Keratinocyte (primary cell): ENCODE results near the gene JAZF1. TPM values are rescaled to one million over a fixed set of nuclear protein-coding genes. Genes with fewer than 3 reads are reported as not detected.

ENCODE experiments used
- DNase-seq: peaks from one replicate; pipeline ENCODE4 v3.0.0-alpha.2; 2011; ENCODE audit warnings: low read depth, missing footprints, low spot score
- FAIRE-seq: peaks from 2 replicates; lab custom pipeline; 2011; peaks lifted over from hg19 to GRCh38; lab: Jason Lieb, UNC
- H2AFZ ChIP-seq: 2 replicates; pipeline ENCODE4 v1.6.0; 2012; ENCODE audit warnings: low read length, control low read depth, inconsistent platforms; ENCODE audit not compliant: control insufficient read depth
- H3K27ac ChIP-seq: 2 replicates; pipeline ENCODE4 v1.5.1; 2011; ENCODE audit warnings: low read length; ENCODE audit not compliant: control insufficient read depth, insufficient read depth
- H3K27me3 ChIP-seq: 3 replicates; pipeline ENCODE4 v1.6.0; 2011; ENCODE audit warnings: low read length; ENCODE audit not compliant: control insufficient read depth, insufficient read depth; ENCODE audit errors: extremely low read depth
- H3K36me3 ChIP-seq, 2 experiments: 2 replicates in 1 of 2; 3 replicates in 1 of 2; pipeline ENCODE4 v1.5.1; 2011; ENCODE audit warnings: low read length in 2 of 2, mild to moderate bottlenecking in 1 of 2; ENCODE audit not compliant: control insufficient read depth in 2 of 2, insufficient read depth in 2 of 2; ENCODE audit errors: extremely low read depth in 1 of 2
- H3K4me1 ChIP-seq: 3 replicates; pipeline ENCODE4 v1.5.1; 2011; ENCODE audit warnings: low read length; ENCODE audit not compliant: control insufficient read depth, insufficient read depth; ENCODE audit errors: extremely low read depth
- H3K4me2 ChIP-seq: 3 replicates; pipeline ENCODE4 v1.6.0; 2011; ENCODE audit warnings: low read depth, low read length; ENCODE audit not compliant: control insufficient read depth, insufficient read depth; ENCODE audit errors: extremely low read depth
- H3K4me3 ChIP-seq, 3 experiments: fragments of 200-600 bp in 1 of 3; sonication (generic) in 1 of 3; 2 replicates in 2 of 3; 3 replicates in 1 of 3; pipeline ENCODE4 v1.5.1; 2011 to 2016; ENCODE audit warnings: low read length in 3 of 3, mild to moderate bottlenecking in 3 of 3, control low read depth in 2 of 3, inconsistent platforms in 1 of 3, low read depth in 1 of 3, mixed read lengths in 1 of 3, mixed run types in 1 of 3, moderate library complexity in 1 of 3; ENCODE audit not compliant: control insufficient read depth in 2 of 3, insufficient read depth in 2 of 3; ENCODE audit errors: extremely low read depth in 1 of 3
- H3K79me2 ChIP-seq: 2 replicates; pipeline ENCODE4 v1.6.0; 2012; ENCODE audit warnings: low read length; ENCODE audit not compliant: control insufficient read depth, insufficient read depth
- H3K9ac ChIP-seq: 3 replicates; pipeline ENCODE4 v1.6.0; 2011; ENCODE audit warnings: low read length; ENCODE audit not compliant: control insufficient read depth, insufficient read depth; ENCODE audit errors: extremely low read depth
- H3K9me1 ChIP-seq: 3 replicates; pipeline ENCODE4 v1.6.0; 2011; ENCODE audit warnings: low read length; ENCODE audit not compliant: control insufficient read depth, insufficient read depth; ENCODE audit errors: extremely low read depth
- H3K9me3 ChIP-seq: 2 replicates; pipeline ENCODE4 v1.5.1; 2012; ENCODE audit warnings: low read depth, low read length; ENCODE audit not compliant: control insufficient read depth
- H4K20me1 ChIP-seq: 3 replicates; pipeline ENCODE4 v1.6.0; 2011; ENCODE audit warnings: low read length; ENCODE audit not compliant: control insufficient read depth, insufficient read depth; ENCODE audit errors: extremely low read depth
- EZH2 ChIP-seq: IDR thresholded peaks from one replicate; pipeline ENCODE4 v1.6.1; 2012; ENCODE audit warnings: inconsistent platforms, mild to moderate bottlenecking, low read length, moderate library complexity
- dilution Hi-C: fragments of 300-500 bp; cut with MboI; formaldehyde crosslinking; loops from one replicate; pipeline ENCODE4 v1.7.0; 2020; ENCODE audit warnings: low sequenced_read_pairs; ENCODE audit not compliant: extremely low pct_ligation_motif_present
- polyA plus RNA-seq, 5 experiments: library from polyadenylated mRNA; depleted of rRNA in 3 of 5; stranded (reverse) in 3 of 5; stranded (forward) in 1 of 5; unstranded in 1 of 5; fragments of >200 nt; gene quantifications; 1 replicate in 1 of 5; 2 replicates in 3 of 5; 3 replicates in 1 of 5; pipeline versions ENCODE4 v1.2.1 to v1.2.3, GENCODE V29; 2011 to 2012; ENCODE audit warnings: missing spikeins in 2 of 5, low read depth in 1 of 5, low replicate concordance in 1 of 5
- TF ChIP-seq, protein P1 (sequence below), 3 experiments: IDR thresholded peaks in 1 of 3; conservative IDR thresholded peaks in 1 of 3; optimal IDR thresholded peaks in 1 of 3; 2 replicates in 2 of 3; 3 replicates in 1 of 3; pipeline versions ENCODE3 to v1.5.1; 2011; ENCODE audit warnings: low read length in 3 of 3, mild to moderate bottlenecking in 3 of 3, moderate library complexity in 2 of 3, control low read depth in 1 of 3, inconsistent platforms in 1 of 3; ENCODE audit not compliant: insufficient read depth in 2 of 3; ENCODE audit errors: extremely low read depth in 1 of 3

JAZF1 gene
- polyA plus RNA-seq, 1 donor (not counting 4 experiments of a cell fraction or from before 2014, with no cell fraction given): 2.5 TPM

DNA sequence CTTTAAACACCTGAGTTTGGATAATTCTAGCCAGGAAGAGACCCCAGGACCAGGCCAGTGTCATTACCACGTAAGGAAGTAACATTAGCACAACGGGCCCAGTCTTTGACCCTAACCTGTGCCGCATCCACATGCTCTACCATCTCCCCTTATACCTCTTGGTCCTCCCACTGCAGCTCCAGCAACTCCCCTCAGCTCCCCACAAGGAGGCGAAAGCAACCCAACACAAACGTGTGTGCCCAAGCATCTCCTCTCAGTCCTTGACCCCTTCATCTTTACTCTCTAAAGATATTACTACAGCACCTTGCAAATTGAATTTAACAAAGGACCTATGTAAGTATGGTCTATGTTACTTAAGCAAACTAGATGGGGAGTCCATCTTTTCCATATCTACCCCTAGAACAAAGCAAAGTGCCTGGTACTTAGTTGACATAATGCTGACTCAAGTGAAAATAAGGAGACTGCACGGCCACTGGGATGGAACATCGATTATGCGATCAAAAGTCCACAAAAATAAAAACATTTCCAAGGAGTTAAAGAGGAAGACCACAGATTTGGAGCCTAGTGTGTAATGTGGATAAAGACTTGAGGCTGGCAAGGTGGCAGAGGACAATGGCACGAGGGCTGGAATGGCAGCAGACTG is 147.7 kb downstream of the JAZF1 start:
- no peak overlapping the region for H3K9ac ChIP-seq
- no peaks in the 10 kb centered on the region for H3K79me2 ChIP-seq
- TF ChIP-seq, protein P1, sequence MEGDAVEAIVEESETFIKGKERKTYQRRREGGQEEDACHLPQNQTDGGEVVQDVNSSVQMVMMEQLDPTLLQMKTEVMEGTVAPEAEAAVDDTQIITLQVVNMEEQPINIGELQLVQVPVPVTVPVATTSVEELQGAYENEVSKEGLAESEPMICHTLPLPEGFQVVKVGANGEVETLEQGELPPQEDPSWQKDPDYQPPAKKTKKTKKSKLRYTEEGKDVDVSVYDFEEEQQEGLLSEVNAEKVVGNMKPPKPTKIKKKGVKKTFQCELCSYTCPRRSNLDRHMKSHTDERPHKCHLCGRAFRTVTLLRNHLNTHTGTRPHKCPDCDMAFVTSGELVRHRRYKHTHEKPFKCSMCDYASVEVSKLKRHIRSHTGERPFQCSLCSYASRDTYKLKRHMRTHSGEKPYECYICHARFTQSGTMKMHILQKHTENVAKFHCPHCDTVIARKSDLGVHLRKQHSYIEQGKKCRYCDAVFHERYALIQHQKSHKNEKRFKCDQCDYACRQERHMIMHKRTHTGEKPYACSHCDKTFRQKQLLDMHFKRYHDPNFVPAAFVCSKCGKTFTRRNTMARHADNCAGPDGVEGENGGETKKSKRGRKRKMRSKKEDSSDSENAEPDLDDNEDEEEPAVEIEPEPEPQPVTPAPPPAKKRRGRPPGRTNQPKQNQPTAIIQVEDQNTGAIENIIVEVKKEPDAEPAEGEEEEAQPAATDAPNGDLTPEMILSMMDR (optimal IDR thresholded peaks at IDR 0.05 in 1 of 3, IDR thresholded peaks at IDR 0.05 in 1 of 3, conservative IDR thresholded peaks at IDR 0.05 in 1 of 3; ENCODE audit: extremely low read depth in 1 of 3, insufficient read depth in 2 of 3, low read length in 3 of 3): peak in 1 of 3 experiments; percentile 34
- no peak for TF ChIP-seq EZH2
- H3K9me3 ChIP-seq: no peaks in the 10 kb centered on the region
- no peak overlapping the region for H3K4me3 ChIP-seq
- FAIRE-seq (no peak), DNase-seq (no peak)
- no peaks in the 10 kb centered on the region for H3K36me3 ChIP-seq
- no peak overlapping the region for H3K27ac ChIP-seq
- H3K4me1 ChIP-seq: peaks cover 19% of the 10 kb centered on the region
- no peaks in the 10 kb centered on the region for H4K20me1 ChIP-seq
- no peak overlapping the region for H2AFZ ChIP-seq
- H3K27me3 ChIP-seq: no peaks in the 10 kb centered on the region
- no peak overlapping the region for H3K4me2 ChIP-seq
- no peaks in the 10 kb centered on the region for H3K9me1 ChIP-seq
- dilution Hi-C loops: no loop called here

DNA sequence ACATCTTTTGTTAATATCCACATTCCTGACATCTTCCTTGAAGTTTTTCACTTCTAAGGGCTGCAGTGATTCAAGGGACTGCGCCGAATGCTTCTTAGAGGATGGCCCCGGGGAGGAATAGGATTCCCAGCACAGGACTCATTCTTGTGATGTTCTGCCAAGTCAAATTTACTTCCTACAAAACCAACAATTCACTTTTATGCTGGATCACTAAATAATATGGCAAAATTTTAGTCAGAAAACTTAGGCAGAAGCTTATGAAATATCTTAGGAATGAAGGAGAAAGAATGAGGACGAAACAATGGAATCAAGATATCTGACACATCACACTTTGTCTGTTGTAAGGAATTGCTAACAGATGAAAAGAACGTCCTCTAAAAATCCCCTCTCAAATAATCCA is 151.5 kb downstream of the JAZF1 start:
- H3K4me2 ChIP-seq: no peak overlapping the region

More for the DNA sequence above, 151.5 kb downstream of the JAZF1 start:
- FAIRE-seq: no peak
- H2AFZ ChIP-seq: no peak overlapping the region
- no peaks in the 10 kb centered on the region for H3K9me1 ChIP-seq
- no peak for TF ChIP-seq EZH2
- TF ChIP-seq, protein P1 (optimal IDR thresholded peaks at IDR 0.05 in 1 of 3, IDR thresholded peaks at IDR 0.05 in 1 of 3, conservative IDR thresholded peaks at IDR 0.05 in 1 of 3; ENCODE audit: extremely low read depth in 1 of 3, insufficient read depth in 2 of 3, low read length in 3 of 3): no peak
- no peak overlapping the region for H3K4me3 ChIP-seq
- dilution Hi-C loops: no loop called here
- no peaks in the 10 kb centered on the region for H3K36me3 ChIP-seq
- H3K4me1 ChIP-seq: no peaks in the 10 kb centered on the region
- H3K27me3 ChIP-seq: no peaks in the 10 kb centered on the region
- H3K27ac ChIP-seq: no peak overlapping the region
- DNase-seq: no peak
- H3K9me3 ChIP-seq: no peaks in the 10 kb centered on the region
- H4K20me1 ChIP-seq: no peaks in the 10 kb centered on the region
- H3K79me2 ChIP-seq: no peaks in the 10 kb centered on the region
- no peak overlapping the region for H3K9ac ChIP-seq
